ENCODE measurements around the gene KLHL2.
"Not testable (repeated sequence)": the region's sequence is repeated elsewhere in the genome, so short reads cannot be mapped to it uniquely, and the experiment has no call there.

Gene KLHL2

GRCh38 chr4:165184220-165184619, 23.1 kb upstream of the KLHL2 start:
- no peaks in the 10 kb centered on the region for H3K36me3 ChIP-seq (ENCODE audit: control insufficient read depth in 2 of 2, insufficient read depth in 2 of 2, low read length in 2 of 2)
- H3K9me3 ChIP-seq (ENCODE audit: control insufficient read depth in 2 of 2, low read length in 2 of 2) = no peaks in the 10 kb centered on the region
- H3K9ac ChIP-seq (ENCODE audit: low read depth in 1 of 2, low read length in 2 of 2) = no peak overlapping the region
- H3K27me3 ChIP-seq (ENCODE audit: control insufficient read depth in 2 of 2, insufficient read depth in 2 of 2, low read length in 2 of 2) = no peaks in the 10 kb centered on the region
- H3K27ac ChIP-seq (ENCODE audit: low read depth in 2 of 2, low read length in 2 of 2) = no peak overlapping the region
- H3K4me3 ChIP-seq (ENCODE audit: low read length in 2 of 2) = no peak overlapping the region
- H3K4me1 ChIP-seq (ENCODE audit: control insufficient read depth in 2 of 2, insufficient read depth in 2 of 2, low read length in 2 of 2) = no peaks in the 10 kb centered on the region

GRCh38 chr4:165184998-165185397, 22.4 kb upstream of the KLHL2 start:
- H3K9me3 ChIP-seq (ENCODE audit: control insufficient read depth in 2 of 2, low read length in 2 of 2); H3K4me1 ChIP-seq (ENCODE audit: control insufficient read depth in 2 of 2, insufficient read depth in 2 of 2, low read length in 2 of 2); H3K4me3 ChIP-seq (ENCODE audit: low read length in 2 of 2); H3K36me3 ChIP-seq (ENCODE audit: control insufficient read depth in 2 of 2, insufficient read depth in 2 of 2, low read length in 2 of 2); H3K27ac ChIP-seq (ENCODE audit: low read depth in 2 of 2, low read length in 2 of 2); H3K9ac ChIP-seq (ENCODE audit: low read depth in 1 of 2, low read length in 2 of 2); H3K27me3 ChIP-seq (ENCODE audit: control insufficient read depth in 2 of 2, insufficient read depth in 2 of 2, low read length in 2 of 2): not testable (repeated sequence)

GRCh38 chr4:165185448-165185847, 21.9 kb upstream of the KLHL2 start:
- H3K9me3 ChIP-seq (ENCODE audit: control insufficient read depth in 2 of 2, low read length in 2 of 2) = no peaks in the 10 kb centered on the region
- no peak overlapping the region for H3K27ac ChIP-seq (ENCODE audit: low read depth in 2 of 2, low read length in 2 of 2)
- H3K4me1 ChIP-seq (ENCODE audit: control insufficient read depth in 2 of 2, insufficient read depth in 2 of 2, low read length in 2 of 2) = no peaks in the 10 kb centered on the region
- no peaks in the 10 kb centered on the region for H3K36me3 ChIP-seq (ENCODE audit: control insufficient read depth in 2 of 2, insufficient read depth in 2 of 2, low read length in 2 of 2)
- no peak overlapping the region for H3K4me3 ChIP-seq (ENCODE audit: low read length in 2 of 2)
- no peak overlapping the region for H3K9ac ChIP-seq (ENCODE audit: low read depth in 1 of 2, low read length in 2 of 2)
- no peaks in the 10 kb centered on the region for H3K27me3 ChIP-seq (ENCODE audit: control insufficient read depth in 2 of 2, insufficient read depth in 2 of 2, low read length in 2 of 2)

GRCh38 chr4:165190591-165191347, 16.6 kb upstream of the KLHL2 start:
- Histone ChIP-seq H3K9me3 (ENCODE audit: control insufficient read depth in 2 of 2, low read length in 2 of 2) (no peaks in the 10 kb centered on the region), H3K27ac (ENCODE audit: low read depth in 2 of 2, low read length in 2 of 2) (no peak overlapping the region), H3K9ac (ENCODE audit: low read depth in 1 of 2, low read length in 2 of 2) (no peak overlapping the region), H3K4me1 (ENCODE audit: control insufficient read depth in 2 of 2, insufficient read depth in 2 of 2, low read length in 2 of 2) (no peaks in the 10 kb centered on the region), H3K36me3 (ENCODE audit: control insufficient read depth in 2 of 2, insufficient read depth in 2 of 2, low read length in 2 of 2) (no peaks in the 10 kb centered on the region), H3K4me3 (ENCODE audit: low read length in 2 of 2) (no peak overlapping the region), H3K27me3 (ENCODE audit: control insufficient read depth in 2 of 2, insufficient read depth in 2 of 2, low read length in 2 of 2) (peaks cover 0 to 3% of the 10 kb centered on the region in 2 donors)

GRCh38 chr4:165191348-165191656, 16.1 kb upstream of the KLHL2 start:
- Histone ChIP-seq H3K9me3 (ENCODE audit: control insufficient read depth in 2 of 2, low read length in 2 of 2) (no peaks in the 10 kb centered on the region), H3K36me3 (ENCODE audit: control insufficient read depth in 2 of 2, insufficient read depth in 2 of 2, low read length in 2 of 2) (no peaks in the 10 kb centered on the region), H3K4me1 (ENCODE audit: control insufficient read depth in 2 of 2, insufficient read depth in 2 of 2, low read length in 2 of 2) (no peaks in the 10 kb centered on the region), H3K9ac (ENCODE audit: low read depth in 1 of 2, low read length in 2 of 2) (no peak overlapping the region), H3K27ac (ENCODE audit: low read depth in 2 of 2, low read length in 2 of 2) (no peak overlapping the region), H3K27me3 (ENCODE audit: control insufficient read depth in 2 of 2, insufficient read depth in 2 of 2, low read length in 2 of 2) (peaks cover 0 to 3% of the 10 kb centered on the region in 2 donors), H3K4me3 (ENCODE audit: low read length in 2 of 2) (no peak overlapping the region)

- Histone ChIP-seq H3K27me3 (ENCODE audit: control insufficient read depth in 2 of 2, insufficient read depth in 2 of 2, low read length in 2 of 2) (peaks cover 0 to 3% of the 10 kb centered on the region in 2 donors), H3K27ac (ENCODE audit: low read depth in 2 of 2, low read length in 2 of 2) (no peak overlapping the region), H3K9ac (ENCODE audit: low read depth in 1 of 2, low read length in 2 of 2) (no peak overlapping the region), H3K36me3 (ENCODE audit: control insufficient read depth in 2 of 2, insufficient read depth in 2 of 2, low read length in 2 of 2) (no peaks in the 10 kb centered on the region), H3K9me3 (ENCODE audit: control insufficient read depth in 2 of 2, low read length in 2 of 2) (no peaks in the 10 kb centered on the region), H3K4me3 (ENCODE audit: low read length in 2 of 2) (no peak overlapping the region), H3K4me1 (ENCODE audit: control insufficient read depth in 2 of 2, insufficient read depth in 2 of 2, low read length in 2 of 2) (no peaks in the 10 kb centered on the region)
These were observed 15.4 kb upstream of the KLHL2 start for GRCh38 chr4:165191814-165192499.

GRCh38 chr4:165192500-165192898, 14.9 kb upstream of the KLHL2 start:
- Histone ChIP-seq H3K27ac (ENCODE audit: low read depth in 2 of 2, low read length in 2 of 2) (no peak overlapping the region), H3K36me3 (ENCODE audit: control insufficient read depth in 2 of 2, insufficient read depth in 2 of 2, low read length in 2 of 2) (no peaks in the 10 kb centered on the region), H3K27me3 (ENCODE audit: control insufficient read depth in 2 of 2, insufficient read depth in 2 of 2, low read length in 2 of 2) (peaks cover 0 to 3% of the 10 kb centered on the region in 2 donors), H3K9me3 (ENCODE audit: control insufficient read depth in 2 of 2, low read length in 2 of 2) (no peaks in the 10 kb centered on the region), H3K4me3 (ENCODE audit: low read length in 2 of 2) (no peak overlapping the region), H3K4me1 (ENCODE audit: control insufficient read depth in 2 of 2, insufficient read depth in 2 of 2, low read length in 2 of 2) (no peaks in the 10 kb centered on the region), H3K9ac (ENCODE audit: low read depth in 1 of 2, low read length in 2 of 2) (no peak overlapping the region)

GRCh38 chr4:165192956-165193355, 14.4 kb upstream of the KLHL2 start:
- no peak overlapping the region for H3K4me3 ChIP-seq (ENCODE audit: low read length in 2 of 2)
- no peak overlapping the region for H3K27ac ChIP-seq (ENCODE audit: low read depth in 2 of 2, low read length in 2 of 2)
- H3K27me3 ChIP-seq (ENCODE audit: control insufficient read depth in 2 of 2, insufficient read depth in 2 of 2, low read length in 2 of 2) = peaks cover 0 to 3% of the 10 kb centered on the region in 2 donors
- no peak overlapping the region for H3K9ac ChIP-seq (ENCODE audit: low read depth in 1 of 2, low read length in 2 of 2)
- no peaks in the 10 kb centered on the region for H3K4me1 ChIP-seq (ENCODE audit: control insufficient read depth in 2 of 2, insufficient read depth in 2 of 2, low read length in 2 of 2)
- no peaks in the 10 kb centered on the region for H3K9me3 ChIP-seq (ENCODE audit: control insufficient read depth in 2 of 2, low read length in 2 of 2)
- no peaks in the 10 kb centered on the region for H3K36me3 ChIP-seq (ENCODE audit: control insufficient read depth in 2 of 2, insufficient read depth in 2 of 2, low read length in 2 of 2)

- Histone ChIP-seq H3K27me3 (ENCODE audit: control insufficient read depth in 2 of 2, insufficient read depth in 2 of 2, low read length in 2 of 2) (peaks cover 0 to 3% of the 10 kb centered on the region in 2 donors), H3K9ac (ENCODE audit: low read depth in 1 of 2, low read length in 2 of 2) (no peak overlapping the region), H3K36me3 (ENCODE audit: control insufficient read depth in 2 of 2, insufficient read depth in 2 of 2, low read length in 2 of 2) (no peaks in the 10 kb centered on the region), H3K4me1 (ENCODE audit: control insufficient read depth in 2 of 2, insufficient read depth in 2 of 2, low read length in 2 of 2) (no peaks in the 10 kb centered on the region), H3K27ac (ENCODE audit: low read depth in 2 of 2, low read length in 2 of 2) (no peak overlapping the region), H3K9me3 (ENCODE audit: control insufficient read depth in 2 of 2, low read length in 2 of 2) (no peaks in the 10 kb centered on the region), H3K4me3 (ENCODE audit: low read length in 2 of 2) (no peak overlapping the region)
These were observed 13.0 kb upstream of the KLHL2 start for GRCh38 chr4:165194368-165194767.

GRCh38 chr4:165198329-165198728, 9.0 kb upstream of the KLHL2 start:
- no peak overlapping the region for H3K27ac ChIP-seq (ENCODE audit: low read depth in 2 of 2, low read length in 2 of 2)
- no peak overlapping the region for H3K9ac ChIP-seq (ENCODE audit: low read depth in 1 of 2, low read length in 2 of 2)
- no peaks in the 10 kb centered on the region for H3K9me3 ChIP-seq (ENCODE audit: control insufficient read depth in 2 of 2, low read length in 2 of 2)
- H3K36me3 ChIP-seq (ENCODE audit: control insufficient read depth in 2 of 2, insufficient read depth in 2 of 2, low read length in 2 of 2) = no peaks in the 10 kb centered on the region
- H3K4me1 ChIP-seq (ENCODE audit: control insufficient read depth in 2 of 2, insufficient read depth in 2 of 2, low read length in 2 of 2) = no peaks in the 10 kb centered on the region
- no peaks in the 10 kb centered on the region for H3K27me3 ChIP-seq (ENCODE audit: control insufficient read depth in 2 of 2, insufficient read depth in 2 of 2, low read length in 2 of 2)
- no peak overlapping the region for H3K4me3 ChIP-seq (ENCODE audit: low read length in 2 of 2)
